Esophagus squamous epithelium (tissue), 4 donors: ENCODE measurements around the gene TTC22.

ENCODE experiments used
- CTCF ChIP-seq, 6 experiments: fragments of 450-650 bp in 4 of 6; fragments of 200-600 bp in 2 of 6; sonication (generic) in 2 of 6; IDR thresholded peaks; one replicate each; pipeline ENCODE4 v1.5.1; 2016 to 2019; ENCODE audit warnings: antibody characterized with exemption in 6 of 6, mild to moderate bottlenecking in 4 of 6, moderate library complexity in 4 of 6
- POLR2A ChIP-seq, 4 donors: fragments of 450-650 bp; IDR thresholded peaks; one replicate each; pipeline ENCODE4 v1.6.1; 2017; ENCODE audit warnings: antibody characterized with exemption in 4 of 4, mild to moderate bottlenecking in 4 of 4, moderate library complexity in 3 of 4

DNA sequence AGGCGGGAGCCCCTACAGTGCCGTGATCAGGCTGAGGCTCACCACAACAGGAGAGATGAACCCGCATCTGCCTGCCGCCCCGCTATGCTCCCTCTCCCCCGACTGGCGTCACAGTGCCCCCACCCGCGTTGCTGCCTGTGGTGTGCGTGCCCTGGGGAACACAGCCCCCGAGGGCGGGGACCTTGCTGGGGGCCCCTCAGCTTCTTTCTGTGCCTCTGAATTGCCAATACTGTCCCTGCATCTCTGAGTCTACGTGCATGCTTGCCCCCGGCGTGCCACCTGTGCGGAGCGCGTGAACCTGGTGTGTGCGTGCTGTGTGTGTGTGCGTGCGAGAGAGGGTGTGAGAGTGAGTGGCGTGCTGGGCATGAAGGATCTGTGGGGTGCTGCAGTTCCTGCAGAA lies 47.1 kb downstream of the TTC22 start:
- TF ChIP-seq CTCF (IDR thresholded peaks at IDR 0.05), result no peak
- TF ChIP-seq POLR2A (IDR thresholded peaks at IDR 0.05), result no peak
